ENCODE data around the gene ITPA. TPM values are rescaled to one million over a fixed set of nuclear protein-coding genes. Genes with fewer than 3 reads are reported as not detected.

Gene ITPA
- total RNA-seq = 24.1 TPM
- long read RNA-seq, transcript ITPA-201 (8 exons, 1,185 nt) = major isoform, 29 of 33 reads
- long read RNA-seq, partial matches to known transcripts = 1 of 33 reads
- long read RNA-seq, other reads (novel, unspliced or antisense) = 2 of 33 reads

GRCh38 chr20:3209257-3209945 is at the start of gene ITPA:
Gene ITPA, plus strand, starts transcription at chr20:3209498. Its CDS starts 54 bp downstream, at chr20:3209552.
- no peak for DNase-seq (ENCODE audit: low spot score)
- intact Hi-C loops (cut with DNase I) = no loop called here

GRCh38 chr20:3160418-3160817 is 48.9 kb upstream of the ITPA start:
- intact Hi-C loops (cut with DNase I) = no loop called here
- DNase-seq (ENCODE audit: low spot score) = no peak

- no peak for DNase-seq (ENCODE audit: low spot score)
- intact Hi-C loops (cut with DNase I) = no loop called here
These were observed 47.8 kb upstream of the ITPA start for GRCh38 chr20:3161316-3162079.

GRCh38 chr20:3162080-3162611 is 47.2 kb upstream of the ITPA start:
- intact Hi-C loops (cut with DNase I) = no loop called here

GRCh38 chr20:3163099-3164042 is 45.9 kb upstream of the ITPA start:
- intact Hi-C loops (cut with DNase I) = no loop called here
- no peak for DNase-seq (ENCODE audit: low spot score)

More at GRCh38 chr20:3162080-3162611, 47.2 kb upstream of the ITPA start:
- DNase-seq (ENCODE audit: low spot score) = no peak

GRCh38 chr20:3164043-3164762 is 45.1 kb upstream of the ITPA start:
- no peak for DNase-seq (ENCODE audit: low spot score)
- intact Hi-C loops (cut with DNase I) = no loop called here

- intact Hi-C loops (cut with DNase I) = no loop called here
- no peak for DNase-seq (ENCODE audit: low spot score)
These were observed 44.4 kb upstream of the ITPA start for GRCh38 chr20:3164763-3165410.

- intact Hi-C loops (cut with DNase I) = no loop called here
- no peak for DNase-seq (ENCODE audit: low spot score)
These were observed 43.6 kb upstream of the ITPA start for GRCh38 chr20:3165473-3166337.

- no peak for DNase-seq (ENCODE audit: low spot score)
- intact Hi-C loops (cut with DNase I) = no loop called here
These were observed 42.9 kb upstream of the ITPA start for GRCh38 chr20:3166338-3166912.

GRCh38 chr20:3166913-3167342 is 42.4 kb upstream of the ITPA start:
- DNase-seq (ENCODE audit: low spot score) = no peak
- intact Hi-C loops (cut with DNase I) = no loop called here

GRCh38 chr20:3167738-3168078 is 41.6 kb upstream of the ITPA start:
- intact Hi-C loops (cut with DNase I) = no loop called here
- no peak for DNase-seq (ENCODE audit: low spot score)

- DNase-seq (ENCODE audit: low spot score) = no peak
- intact Hi-C loops (cut with DNase I) = no loop called here
These were observed 41.0 kb upstream of the ITPA start for GRCh38 chr20:3168079-3168828.

GRCh38 chr20:3168829-3169590 is 40.3 kb upstream of the ITPA start:
- DNase-seq (ENCODE audit: low spot score) = no peak
- intact Hi-C loops (cut with DNase I) = no loop called here

- intact Hi-C loops (cut with DNase I) = no loop called here
- DNase-seq (ENCODE audit: low spot score) = no peak
These were observed 37.7 kb upstream of the ITPA start for GRCh38 chr20:3171391-3172125.
